NT2/D1 (cell line): ENCODE results near the gene KRT85.
"Not testable (repeated sequence)": the region's sequence is repeated elsewhere in the genome, so short reads cannot be mapped to it uniquely, and the experiment has no call there.

Experiments
- SUZ12 ChIP-seq: IDR thresholded peaks from 2 replicates; pipeline ENCODE4 v1.6.1; 2011; ENCODE audit not compliant: insufficient read length, insufficient read depth; ENCODE audit errors: extremely low read depth
- YY1 ChIP-seq: IDR thresholded peaks from 2 replicates; pipeline ENCODE4 v1.6.1; 2011; ENCODE audit not compliant: insufficient read length, insufficient read depth
- ZNF274 ChIP-seq: IDR thresholded peaks from 2 replicates; pipeline ENCODE4 v1.6.1; 2011; ENCODE audit warnings: mild to moderate bottlenecking, low read depth, low read length

DNA sequence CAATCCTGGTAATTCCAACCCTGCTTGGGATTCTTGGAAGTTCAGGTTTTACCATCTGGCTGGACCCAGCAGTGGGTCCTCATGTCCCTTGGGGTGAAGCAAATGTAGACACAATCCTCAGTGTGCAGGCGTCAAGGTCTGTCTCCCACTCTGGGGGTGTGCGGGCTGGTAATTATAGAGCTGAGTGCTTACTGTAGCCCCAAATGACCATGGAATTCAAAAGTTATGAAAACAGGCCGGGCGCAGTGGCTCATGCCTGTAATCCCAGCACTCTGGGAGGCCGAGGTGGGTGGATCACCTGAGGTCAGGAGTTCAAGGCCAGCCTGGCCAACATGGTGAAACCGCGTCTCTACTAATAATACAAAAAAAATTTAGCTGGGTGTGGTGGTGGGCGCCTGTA lies 22.2 kb downstream of the KRT85 start:
- not testable (repeated sequence) for TF ChIP-seq YY1, SUZ12, ZNF274
